B cell (primary cell): ENCODE results near the gene ACR. TPM values are rescaled to one million over a fixed set of nuclear protein-coding genes. Genes with fewer than 3 reads are reported as not detected.

Experiments
- ATAC-seq: fragments of 200-7000 bp; cut with Tn5 transposase; one replicate; pipeline ENCODE4 v1.10.0; 2021; ENCODE audit warnings: low read depth, mild to moderate bottlenecking, moderate number of reproducible peaks, moderate library complexity
- CTCF ChIA-PET: fragments of 350-600 bp; sonication (Branson Sonifier 250); formaldehyde crosslinking; loops from one replicate; lab custom pipeline; 2021; ENCODE audit warnings: antibody characterized with exemption, inconsistent platforms; lab: Charles Lee
- POLR2A ChIA-PET: fragments of 350-600 bp; sonication (Branson Sonifier 250); formaldehyde crosslinking; loops from one replicate; lab custom pipeline; 2021; ENCODE audit warnings: antibody characterized with exemption; lab: Charles Lee
- DNase-seq: peaks from one replicate; pipeline ENCODE4 v3.0.0; 2013
- H2AFZ ChIP-seq: 2 replicates; pipeline ENCODE4 v1.6.1; 2012; ENCODE audit warnings: mild to moderate bottlenecking, low read depth, low read length; ENCODE audit not compliant: insufficient read depth, poor library complexity, severe bottlenecking
- H3K27ac ChIP-seq, 2 donors: 1 replicate in 1 of 2; 2 replicates in 1 of 2; pipeline ENCODE4 v1.5.1; 2012 to 2013; ENCODE audit warnings: low read length in 2 of 2, mild to moderate bottlenecking in 2 of 2, moderate library complexity in 1 of 2
- H3K27me3 ChIP-seq, 4 experiments: fragments of 200-600 bp in 1 of 4; sonication (generic) in 1 of 4; replicated peaks in 1 of 4; 1 replicate in 2 of 4; 2 replicates in 2 of 4; pipeline versions ENCODE4 v1.6.1 to v1.7.0; 2013 to 2016; ENCODE audit warnings: low read length in 3 of 4, mild to moderate bottlenecking in 2 of 4, mixed read lengths in 1 of 4, moderate library complexity in 1 of 4; ENCODE audit not compliant: insufficient read depth in 4 of 4, control insufficient read depth in 3 of 4; ENCODE audit errors: control extremely low read depth in 1 of 4
- H3K36me3 ChIP-seq, 2 experiments: replicated peaks in 1 of 2; 1 replicate in 1 of 2; 2 replicates in 1 of 2; pipeline versions ENCODE4 v1.6.1 to v1.7.1; 2013; ENCODE audit warnings: low read length in 1 of 2; ENCODE audit not compliant: insufficient read depth in 2 of 2, control insufficient read depth in 1 of 2; ENCODE audit errors: control extremely low read depth in 1 of 2, extremely low read depth in 1 of 2
- H3K4me1 ChIP-seq, 2 donors: fragments of 200-600 bp in 1 of 2; sonication (generic) in 1 of 2; 1 replicate in 1 of 2; 2 replicates in 1 of 2; pipeline versions ENCODE4 v1.5.1 to v1.6.1; 2013 to 2017; ENCODE audit warnings: low read length in 2 of 2; ENCODE audit not compliant: control insufficient read depth in 2 of 2, insufficient read depth in 2 of 2
- H3K4me2 ChIP-seq: replicated peaks from 2 replicates; pipeline ENCODE3; 2012; ENCODE audit warnings: mild to moderate bottlenecking, low read depth, low read length; ENCODE audit not compliant: poor library complexity, severe bottlenecking
- H3K4me3 ChIP-seq, 5 experiments: fragments of 200-600 bp in 1 of 5; sonication (generic) in 1 of 5; 1 replicate in 3 of 5; 2 replicates in 2 of 5; pipeline versions ENCODE4 v1.5.1 to v1.7.0; 2011 to 2016; ENCODE audit warnings: low read length in 4 of 5, mild to moderate bottlenecking in 4 of 5, low read depth in 2 of 5, control low read depth in 1 of 5, moderate library complexity in 1 of 5; ENCODE audit not compliant: insufficient read depth in 1 of 5; ENCODE audit errors: control extremely low read depth in 1 of 5, extremely low read depth in 1 of 5
- H3K79me2 ChIP-seq: fragments of 200-600 bp; sonication (generic); one replicate; pipeline ENCODE4 v1.6.0; 2016; ENCODE audit warnings: low read length; ENCODE audit not compliant: control insufficient read depth, insufficient read depth
- H3K9ac ChIP-seq: fragments of 200-600 bp; sonication (generic); 2 replicates; pipeline ENCODE4 v1.6.1; 2017; ENCODE audit warnings: mild to moderate bottlenecking, low read length, moderate library complexity
- H3K9me3 ChIP-seq, 3 donors: one replicate each; pipeline versions ENCODE4 v1.6.1 to v1.7.1; 2013; ENCODE audit warnings: low read length in 2 of 3; ENCODE audit not compliant: control insufficient read depth in 2 of 3, insufficient read depth in 1 of 3; ENCODE audit errors: control extremely low read depth in 1 of 3
- H4K20me1 ChIP-seq: 2 replicates; pipeline ENCODE4 v1.6.0; 2012; ENCODE audit warnings: mild to moderate bottlenecking, low read length; ENCODE audit not compliant: insufficient read depth, control insufficient read depth, poor library complexity, severe bottlenecking
- H3K27ac Mint-ChIP-seq: one replicate; pipeline ENCODE4 v1.8.0; 2021; ENCODE audit warnings: mixed read lengths
- H3K27me3 Mint-ChIP-seq: one replicate; pipeline ENCODE4 v1.8.0; 2021; ENCODE audit warnings: mixed read lengths
- H3K4me1 Mint-ChIP-seq: one replicate; pipeline ENCODE4 v1.8.0; 2021; ENCODE audit warnings: mixed read lengths
- H3K4me3 Mint-ChIP-seq: one replicate; pipeline ENCODE4 v1.8.0; 2021; ENCODE audit warnings: mixed read lengths
- H3K9me3 Mint-ChIP-seq: one replicate; pipeline ENCODE4 v1.8.0; 2022; ENCODE audit warnings: mixed read lengths; ENCODE audit not compliant: insufficient read depth
- CTCF ChIP-seq: fragments of 200-600 bp; IDR thresholded peaks from one replicate; pipeline ENCODE4 v1.8.0; 2022; ENCODE audit warnings: antibody characterized with exemption, mild to moderate bottlenecking
- EZH2 ChIP-seq: IDR thresholded peaks from 2 replicates; pipeline ENCODE4 v1.6.1; 2012; ENCODE audit warnings: borderline replicate concordance, low read depth, mild to moderate bottlenecking, moderate library complexity, low read length; ENCODE audit not compliant: insufficient read depth, poor library complexity, severe bottlenecking
- WGBS: methylation state at CpG from one replicate; pipeline ENCODE4 v1.1.5; 2013; ENCODE audit warnings: missing lambda C conversion rate; ENCODE audit not compliant: insufficient coverage; 5-methylcytosine and 5-hydroxymethylcytosine counted together
- intact Hi-C: fragments of 100-400 bp; cut with micrococcal nuclease; formaldehyde crosslinking; loops from one replicate; pipeline ENCODE4 v1.10.0; 2022
- polyA plus RNA-seq: library from polyadenylated mRNA; depleted of rRNA; stranded (reverse); fragments of >200 nt; gene quantifications from 2 replicates; pipeline ENCODE4 v1.2.3, GENCODE V29; 2012
- total RNA-seq, 2 donors: library from RNA; stranded (reverse); fragments of 120-200 nt in 1 of 2; gene quantifications; 1 replicate in 1 of 2; 2 replicates in 1 of 2; pipeline versions ENCODE4 v1.2.3 to v1.2.4, GENCODE V29; 2013 to 2022

Gene ACR
- total and polyA plus RNA-seq, 2 donors (not counting 1 experiment from before 2014, with no cell fraction given), result not detected

GRCh38 chr22:50698546-50698945 is 39.5 kb upstream of the ACR start:
- Histone ChIP-seq H3K79me2 (no peaks in the 10 kb centered on the region), H3K9me3 (no peaks in the 10 kb centered on the region), H3K36me3 (no peaks in the 10 kb centered on the region), H4K20me1 (no peaks in the 10 kb centered on the region), H3K4me2 (no peak overlapping the region), H2AFZ (no peak overlapping the region), H3K4me1 (no peaks in the 10 kb centered on the region), H3K4me3 (no peak overlapping the region), H3K27ac (no peak overlapping the region), H3K27me3 (no peaks in the 10 kb centered on the region), H3K9ac (no peak overlapping the region)
- Mint-ChIP-seq H3K4me3 (no peak overlapping the region), H3K27ac (no peak overlapping the region), H3K9me3 (no peaks in the 10 kb centered on the region), H3K4me1 (no peaks in the 10 kb centered on the region), H3K27me3 (peaks cover 12% of the 10 kb centered on the region)
- no peak for DNase-seq
- intact Hi-C loops, result no loop called here
- WGBS, result 100% methylated on average over 1 of the region's 12 CpGs
- CTCF ChIA-PET, result no interaction called here
- no peak for TF ChIP-seq EZH2
- no peak for TF ChIP-seq CTCF
- POLR2A ChIA-PET, result no interaction called here
- ATAC-seq, result no peak

GRCh38 chr22:50699001-50699755 is 38.8 kb upstream of the ACR start:
- H3K36me3 ChIP-seq, result no peaks in the 10 kb centered on the region
- no peak overlapping the region for H3K9ac ChIP-seq
- intact Hi-C loops, result no loop called here
- CTCF ChIA-PET, result no interaction called here
- TF ChIP-seq CTCF (no peak), EZH2 (no peak)
- no peaks in the 10 kb centered on the region for H3K79me2 ChIP-seq
- no peaks in the 10 kb centered on the region for H3K9me3 ChIP-seq
- no peak overlapping the region for H3K4me2 ChIP-seq
- Mint-ChIP-seq H3K27ac (no peak overlapping the region), H3K4me1 (no peaks in the 10 kb centered on the region), H3K27me3 (peaks cover 12% of the 10 kb centered on the region), H3K4me3 (no peak overlapping the region), H3K9me3 (no peaks in the 10 kb centered on the region)
- WGBS, result 89% methylated on average over 13 of the region's 15 CpGs
- H3K4me3 ChIP-seq, result no peak overlapping the region
- no peaks in the 10 kb centered on the region for H3K27me3 ChIP-seq
- no peaks in the 10 kb centered on the region for H3K4me1 ChIP-seq
- DNase-seq (no peak), ATAC-seq (no peak)
- no peak overlapping the region for H2AFZ ChIP-seq
- no peaks in the 10 kb centered on the region for H4K20me1 ChIP-seq
- H3K27ac ChIP-seq, result no peak overlapping the region
- POLR2A ChIA-PET, result no interaction called here
